ENCODE data around the gene PKIG. TPM values are rescaled to one million over a fixed set of nuclear protein-coding genes. Genes with fewer than 3 reads are reported as not detected.

PKIG gene
- polyA plus RNA-seq, 1 of the 3 experiments (the other 2 are of a cell fraction): 92.9 TPM

- no peak overlapping the region for H3K4me3 ChIP-seq (ENCODE audit: low read depth in 2 of 2, low read length in 1 of 2)
- no peaks in the 10 kb centered on the region for H3K9me3 ChIP-seq
- peaks cover 17% of the 10 kb centered on the region for H3K79me2 ChIP-seq (ENCODE audit: insufficient read depth)
- no peak overlapping the region for H3K27ac ChIP-seq (ENCODE audit: low read depth in 2 of 2, low read length in 1 of 2)
- WGBS (ENCODE audit: low lambda C conversion rate): 90% methylated on average over 5 of the region's 5 CpGs
- ChIA-PET CTCF (interaction anchor here (0.8 to 1.4 kb wide), 2 partner anchors 91 to 396 kb away, joined by 3 read pairs; no protein-coding TSS in a partner anchor), POLR2A (no interaction called here)
- no peak overlapping the region for H2AFZ ChIP-seq (ENCODE audit: low read depth)
- TF ChIP-seq CHD2 (IDR thresholded peaks at IDR 0.05; ENCODE audit: low read length, partially characterized antibody) (no peak), FOXJ3 (CRISPR knock-in tag; IDR thresholded peaks at IDR 0.05) (no peak), USF1 (IDR thresholded peaks at IDR 0.05; ENCODE audit: borderline replicate concordance, low read depth) (no peak), TAF1 (IDR thresholded peaks at IDR 0.05; ENCODE audit: borderline replicate concordance, low read depth, low read length) (no peak), SMC3 (IDR thresholded peaks at IDR 0.05; ENCODE audit: low read depth, low read length) (no peak), GATA2 (CRISPR knock-in tag; IDR thresholded peaks at IDR 0.05) (no peak), TCF12 (IDR thresholded peaks at IDR 0.05) (no peak), YY1 (IDR thresholded peaks at IDR 0.05; ENCODE audit: low read depth) (no peak), RCOR1 (IDR thresholded peaks at IDR 0.05; ENCODE audit: low read length) (no peak), FOXM1 (IDR thresholded peaks at IDR 0.05; ENCODE audit: low read depth) (no peak), MXI1 (IDR thresholded peaks at IDR 0.05; ENCODE audit: low read depth, low read length) (no peak), POLR2AphosphoS5 (IDR thresholded peaks at IDR 0.05; ENCODE audit: low read depth, low read length) (no peak)
- TF ChIP-seq, protein P1, sequence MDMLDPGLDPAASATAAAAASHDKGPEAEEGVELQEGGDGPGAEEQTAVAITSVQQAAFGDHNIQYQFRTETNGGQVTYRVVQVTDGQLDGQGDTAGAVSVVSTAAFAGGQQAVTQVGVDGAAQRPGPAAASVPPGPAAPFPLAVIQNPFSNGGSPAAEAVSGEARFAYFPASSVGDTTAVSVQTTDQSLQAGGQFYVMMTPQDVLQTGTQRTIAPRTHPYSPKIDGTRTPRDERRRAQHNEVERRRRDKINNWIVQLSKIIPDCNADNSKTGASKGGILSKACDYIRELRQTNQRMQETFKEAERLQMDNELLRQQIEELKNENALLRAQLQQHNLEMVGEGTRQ (IDR thresholded peaks at IDR 0.05; ENCODE audit: borderline replicate concordance, low read depth, low read length): no peak
- TF ChIP-seq, protein P2, sequence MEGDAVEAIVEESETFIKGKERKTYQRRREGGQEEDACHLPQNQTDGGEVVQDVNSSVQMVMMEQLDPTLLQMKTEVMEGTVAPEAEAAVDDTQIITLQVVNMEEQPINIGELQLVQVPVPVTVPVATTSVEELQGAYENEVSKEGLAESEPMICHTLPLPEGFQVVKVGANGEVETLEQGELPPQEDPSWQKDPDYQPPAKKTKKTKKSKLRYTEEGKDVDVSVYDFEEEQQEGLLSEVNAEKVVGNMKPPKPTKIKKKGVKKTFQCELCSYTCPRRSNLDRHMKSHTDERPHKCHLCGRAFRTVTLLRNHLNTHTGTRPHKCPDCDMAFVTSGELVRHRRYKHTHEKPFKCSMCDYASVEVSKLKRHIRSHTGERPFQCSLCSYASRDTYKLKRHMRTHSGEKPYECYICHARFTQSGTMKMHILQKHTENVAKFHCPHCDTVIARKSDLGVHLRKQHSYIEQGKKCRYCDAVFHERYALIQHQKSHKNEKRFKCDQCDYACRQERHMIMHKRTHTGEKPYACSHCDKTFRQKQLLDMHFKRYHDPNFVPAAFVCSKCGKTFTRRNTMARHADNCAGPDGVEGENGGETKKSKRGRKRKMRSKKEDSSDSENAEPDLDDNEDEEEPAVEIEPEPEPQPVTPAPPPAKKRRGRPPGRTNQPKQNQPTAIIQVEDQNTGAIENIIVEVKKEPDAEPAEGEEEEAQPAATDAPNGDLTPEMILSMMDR (IDR thresholded peaks at IDR 0.05): no peak
- TF ChIP-seq, protein P3, sequence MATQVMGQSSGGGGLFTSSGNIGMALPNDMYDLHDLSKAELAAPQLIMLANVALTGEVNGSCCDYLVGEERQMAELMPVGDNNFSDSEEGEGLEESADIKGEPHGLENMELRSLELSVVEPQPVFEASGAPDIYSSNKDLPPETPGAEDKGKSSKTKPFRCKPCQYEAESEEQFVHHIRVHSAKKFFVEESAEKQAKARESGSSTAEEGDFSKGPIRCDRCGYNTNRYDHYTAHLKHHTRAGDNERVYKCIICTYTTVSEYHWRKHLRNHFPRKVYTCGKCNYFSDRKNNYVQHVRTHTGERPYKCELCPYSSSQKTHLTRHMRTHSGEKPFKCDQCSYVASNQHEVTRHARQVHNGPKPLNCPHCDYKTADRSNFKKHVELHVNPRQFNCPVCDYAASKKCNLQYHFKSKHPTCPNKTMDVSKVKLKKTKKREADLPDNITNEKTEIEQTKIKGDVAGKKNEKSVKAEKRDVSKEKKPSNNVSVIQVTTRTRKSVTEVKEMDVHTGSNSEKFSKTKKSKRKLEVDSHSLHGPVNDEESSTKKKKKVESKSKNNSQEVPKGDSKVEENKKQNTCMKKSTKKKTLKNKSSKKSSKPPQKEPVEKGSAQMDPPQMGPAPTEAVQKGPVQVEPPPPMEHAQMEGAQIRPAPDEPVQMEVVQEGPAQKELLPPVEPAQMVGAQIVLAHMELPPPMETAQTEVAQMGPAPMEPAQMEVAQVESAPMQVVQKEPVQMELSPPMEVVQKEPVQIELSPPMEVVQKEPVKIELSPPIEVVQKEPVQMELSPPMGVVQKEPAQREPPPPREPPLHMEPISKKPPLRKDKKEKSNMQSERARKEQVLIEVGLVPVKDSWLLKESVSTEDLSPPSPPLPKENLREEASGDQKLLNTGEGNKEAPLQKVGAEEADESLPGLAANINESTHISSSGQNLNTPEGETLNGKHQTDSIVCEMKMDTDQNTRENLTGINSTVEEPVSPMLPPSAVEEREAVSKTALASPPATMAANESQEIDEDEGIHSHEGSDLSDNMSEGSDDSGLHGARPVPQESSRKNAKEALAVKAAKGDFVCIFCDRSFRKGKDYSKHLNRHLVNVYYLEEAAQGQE (IDR thresholded peaks at IDR 0.05; ENCODE audit: low read depth, low read length): no peak
- TF ChIP-seq, protein P4, sequence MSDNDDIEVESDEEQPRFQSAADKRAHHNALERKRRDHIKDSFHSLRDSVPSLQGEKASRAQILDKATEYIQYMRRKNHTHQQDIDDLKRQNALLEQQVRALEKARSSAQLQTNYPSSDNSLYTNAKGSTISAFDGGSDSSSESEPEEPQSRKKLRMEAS (IDR thresholded peaks at IDR 0.05; ENCODE audit: low read depth): no peak
- H4K20me1 ChIP-seq (ENCODE audit: insufficient read depth): no peaks in the 10 kb centered on the region
- H3K4me2 ChIP-seq: no peak overlapping the region
- peaks cover 4 to 19% of the 10 kb centered on the region in 2 experiments for H3K36me3 ChIP-seq (replicated peaks in 1 of 2; ENCODE audit: control insufficient read depth in 1 of 2, insufficient read depth in 2 of 2, low read length in 1 of 2)
- no peak for DNase-seq
- H3K4me1 ChIP-seq (ENCODE audit: control insufficient read depth in 1 of 2, insufficient read depth in 2 of 2, low read depth in 1 of 2, low read length in 1 of 2): peaks cover 0 to 10% of the 10 kb centered on the region in 2 experiments; a peak in 1 of 4 replicates
- no peak overlapping the region for H3K9ac ChIP-seq
- no peaks in the 10 kb centered on the region for H3K9me2 ChIP-seq
- H3F3A ChIP-seq (replicated peaks; ENCODE audit: insufficient read depth): peaks cover 5% of the 10 kb centered on the region
- no peaks in the 10 kb centered on the region for H3K27me3 ChIP-seq (ENCODE audit: insufficient read depth)
These were observed 31.2 kb downstream of the PKIG start for GRCh38 chr20:44613575-44613974.
